NCI-H1436 treated with DMSO at 0.1 percent for 48 hours (cell line): Measurements from ENCODE around the gene COL8A1.

Experiments
- DNase-seq: peaks from one replicate; lab custom pipeline; 2025; lab: John Stamatoyannopoulos, UW

COL8A1 gene

DNA sequence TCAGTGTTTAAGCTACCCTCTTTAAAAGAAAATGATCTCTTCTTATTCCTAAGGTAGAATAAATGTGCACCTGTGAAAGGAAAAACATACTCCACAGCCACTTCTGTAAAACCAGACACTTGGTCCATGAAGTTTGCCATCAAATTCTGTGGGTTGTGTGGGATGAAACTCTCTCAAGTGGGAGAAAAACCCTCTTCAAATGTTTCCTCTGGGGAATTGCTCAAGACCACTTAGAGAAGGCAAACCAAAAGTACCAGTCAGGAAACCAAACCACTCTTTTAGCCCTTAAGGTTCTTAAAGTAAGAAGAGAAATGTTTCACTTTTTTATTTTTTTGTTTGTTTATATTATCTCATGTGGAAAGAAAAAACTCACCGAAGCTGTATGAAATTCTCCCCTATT lies 1.2 kb downstream of the COL8A1 start:
- DNase-seq, result no peak

DNA sequence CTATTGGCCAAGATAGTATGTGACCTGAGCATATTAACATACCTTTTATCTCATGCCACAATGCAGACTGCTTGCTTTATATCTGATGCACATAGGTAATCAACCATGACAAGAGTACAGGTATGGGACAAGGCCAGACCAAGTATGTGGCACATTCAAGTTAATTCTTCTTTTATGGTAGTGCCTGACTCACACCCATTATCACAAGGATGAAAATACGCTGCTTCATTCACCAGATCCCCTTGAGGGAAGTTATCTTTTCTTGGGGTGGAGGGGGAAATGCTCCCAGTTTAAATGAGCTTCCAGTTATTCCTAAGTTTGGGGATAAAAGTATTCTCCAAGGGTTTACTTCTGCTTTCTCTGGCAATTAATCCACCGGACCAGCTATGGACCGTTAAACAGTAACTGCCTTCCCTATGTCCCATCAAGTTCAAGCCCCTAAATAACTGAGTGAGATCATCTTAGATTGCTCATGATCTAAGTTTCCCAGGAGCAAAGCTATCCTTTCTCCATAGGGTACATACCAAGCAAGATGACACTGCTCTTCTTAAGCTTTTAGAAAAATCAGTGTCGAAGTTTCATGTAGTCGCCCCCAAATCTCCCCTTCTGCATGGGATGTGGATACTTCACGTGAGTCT lies 1.9 kb downstream of the COL8A1 start:
- no peak for DNase-seq

DNA sequence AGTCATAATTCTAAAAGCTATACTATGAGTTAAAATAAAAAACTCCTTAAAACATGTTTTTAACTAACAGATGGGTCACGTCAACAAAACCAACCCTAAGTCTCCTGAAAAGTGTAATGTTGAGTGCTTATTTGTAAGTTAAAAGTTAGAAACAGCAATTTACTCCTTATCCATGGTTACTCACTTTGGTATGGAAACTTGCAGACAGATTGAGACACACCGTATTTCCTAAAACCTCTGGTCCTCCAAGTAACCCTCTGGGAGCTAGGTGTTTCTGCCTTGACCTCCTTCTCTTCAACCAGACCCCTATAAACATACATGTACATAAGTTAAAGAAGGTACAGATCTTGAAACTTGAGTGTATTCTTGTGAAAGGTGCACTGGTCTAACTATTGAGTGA lies 3.1 kb downstream of the COL8A1 start:
- no peak for DNase-seq

DNA sequence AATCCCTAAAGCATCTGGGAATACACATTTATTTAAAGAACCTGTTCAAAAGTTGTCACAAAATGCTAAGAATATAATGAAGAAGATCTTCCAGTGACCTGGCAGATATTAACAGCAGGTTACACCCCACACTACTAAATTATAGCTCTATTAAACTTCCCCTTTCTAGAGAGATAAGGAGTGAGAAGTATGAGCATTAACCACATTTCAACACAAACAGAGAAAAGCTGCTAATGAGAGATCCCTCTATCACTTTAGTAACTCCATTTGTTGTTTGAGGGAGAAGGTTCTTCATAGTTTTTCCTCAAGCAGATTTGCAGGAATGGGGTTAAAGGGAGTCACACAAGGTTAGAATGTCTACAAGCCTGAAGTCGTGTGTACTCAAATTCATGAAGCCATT lies 3.6 kb downstream of the COL8A1 start:
- no peak for DNase-seq

DNA sequence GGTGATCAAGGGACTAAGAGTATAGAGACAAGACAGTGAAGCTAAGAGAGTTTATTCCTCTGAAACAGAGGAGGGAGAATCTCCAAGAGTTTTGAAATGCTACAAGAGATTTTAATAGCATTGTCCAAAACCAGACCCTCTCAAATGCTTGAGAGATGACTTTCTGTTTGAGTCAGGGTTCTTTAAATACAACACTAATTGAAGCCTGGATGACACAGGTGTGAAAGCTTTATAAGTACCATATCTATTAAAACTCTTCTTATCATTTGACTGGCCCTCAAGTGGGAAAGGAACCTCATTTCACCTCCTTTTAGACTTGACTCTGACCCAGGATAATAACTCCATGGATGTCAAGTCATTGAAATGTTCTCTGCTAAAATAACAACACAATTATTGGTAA lies 5.6 kb downstream of the COL8A1 start:
- DNase-seq, result no peak

DNA sequence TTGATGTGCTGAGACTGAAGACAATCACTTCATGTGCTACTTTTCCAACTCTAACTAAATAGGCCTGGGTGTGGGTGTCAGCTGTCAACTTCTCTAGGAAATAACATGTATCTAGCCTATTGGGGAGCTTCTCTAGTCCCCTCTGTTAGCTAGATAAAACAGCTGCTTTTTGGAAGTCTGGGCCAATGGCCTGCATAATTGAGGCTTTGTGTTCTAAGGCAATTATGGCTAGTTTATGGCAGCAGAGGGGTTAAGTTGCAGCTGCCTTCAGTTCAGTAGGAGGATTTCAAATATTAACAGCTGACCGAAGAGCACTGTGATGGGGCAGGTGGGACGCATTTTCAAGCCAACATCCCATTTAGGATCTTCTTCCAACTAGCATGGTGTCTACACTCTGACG lies 6.4 kb downstream of the COL8A1 start:
- no peak for DNase-seq

DNA sequence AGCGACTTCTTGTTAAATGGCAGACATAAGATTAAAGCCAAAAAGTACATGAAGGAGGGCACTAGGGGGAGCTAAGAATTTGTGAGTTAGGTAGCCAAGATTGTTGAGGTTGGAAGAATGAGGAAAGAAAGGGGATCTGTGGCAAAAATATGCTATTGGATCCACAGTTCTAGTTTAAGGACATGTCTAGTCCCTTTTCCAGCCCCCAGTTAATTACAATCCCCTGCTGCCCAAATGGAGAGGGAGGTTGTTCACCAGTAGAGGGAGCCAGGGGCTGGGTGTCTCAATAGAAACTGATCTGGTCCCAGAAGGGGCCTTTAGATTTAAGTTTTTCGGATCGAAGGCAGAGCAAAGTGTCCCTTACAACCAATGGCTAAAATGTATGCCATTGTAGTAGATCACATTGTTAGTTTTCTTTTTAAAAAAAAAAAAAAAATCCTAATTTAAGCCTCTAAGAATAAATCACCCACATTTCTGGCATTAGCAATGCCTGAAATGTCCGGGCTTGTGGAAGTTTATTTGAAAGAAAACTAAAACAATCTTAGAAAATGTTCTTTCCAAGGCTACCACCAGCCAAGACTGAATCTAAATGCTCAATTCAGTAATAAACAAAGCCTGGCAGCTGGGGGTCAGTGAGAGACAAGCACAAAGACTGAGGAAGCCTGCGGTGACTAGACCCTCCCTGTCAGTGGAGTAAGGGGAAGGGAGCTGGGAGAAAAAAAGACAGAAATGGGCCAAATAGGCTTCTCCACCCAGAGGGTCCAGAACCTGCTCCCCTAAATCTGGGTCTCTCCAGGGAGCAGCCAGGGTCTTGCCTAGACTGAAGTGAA lies 7.1 kb downstream of the COL8A1 start:
- no peak for DNase-seq

DNA sequence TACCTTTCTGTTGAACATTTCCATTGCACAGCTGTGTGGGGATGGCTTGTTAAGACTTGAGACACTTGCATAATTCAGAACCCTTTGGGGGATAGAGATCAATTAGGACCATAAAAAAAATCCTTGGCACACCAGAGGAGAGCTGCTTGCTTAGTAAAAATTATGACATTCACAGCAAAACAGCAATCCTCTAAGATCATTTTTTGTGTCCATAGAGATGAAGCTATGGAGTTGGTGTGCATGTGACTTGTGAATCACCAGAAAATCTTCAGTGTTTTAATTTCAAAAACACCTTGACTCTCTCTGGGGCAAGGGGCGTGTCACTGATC lies 7.7 kb downstream of the COL8A1 start:
- no peak for DNase-seq

DNA sequence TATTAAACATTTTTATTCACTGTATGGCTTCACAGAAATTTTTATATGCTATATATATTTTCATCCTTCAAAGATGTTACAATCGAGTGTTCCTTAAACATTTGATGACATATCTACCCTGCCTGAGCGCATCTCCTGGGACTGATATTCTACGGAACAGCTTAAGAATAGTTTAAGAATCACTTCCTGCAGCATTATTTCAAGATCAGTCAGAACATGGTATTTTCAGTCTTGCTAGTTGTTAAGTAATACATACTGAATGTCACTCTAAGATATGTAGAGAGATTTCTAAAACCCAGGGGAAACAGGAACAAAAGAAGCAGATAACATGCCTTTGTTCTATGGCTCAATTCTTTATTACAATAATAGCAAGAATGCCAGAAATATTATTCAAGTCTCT lies 8.7 kb downstream of the COL8A1 start:
- DNase-seq, result no peak

DNA sequence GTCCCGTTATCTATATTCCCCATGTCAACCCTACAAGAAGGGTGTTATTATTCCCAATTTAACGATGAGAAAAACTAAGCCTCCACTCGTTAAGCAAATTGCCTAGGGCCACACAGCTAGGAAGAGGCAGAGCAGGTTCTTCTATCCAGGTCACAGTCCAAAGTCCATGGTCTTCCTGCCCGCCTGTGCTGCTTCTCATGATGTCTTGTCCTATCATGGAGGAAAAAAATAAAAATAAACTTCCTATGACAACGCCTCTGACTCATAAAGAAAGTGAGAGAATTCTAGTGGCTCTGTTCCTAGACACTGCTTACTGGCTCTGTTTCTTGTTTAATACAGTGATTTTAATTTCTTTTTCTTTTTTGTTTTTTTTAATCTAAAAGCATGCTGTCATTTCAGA lies 9.7 kb downstream of the COL8A1 start:
- DNase-seq, result no peak

DNA sequence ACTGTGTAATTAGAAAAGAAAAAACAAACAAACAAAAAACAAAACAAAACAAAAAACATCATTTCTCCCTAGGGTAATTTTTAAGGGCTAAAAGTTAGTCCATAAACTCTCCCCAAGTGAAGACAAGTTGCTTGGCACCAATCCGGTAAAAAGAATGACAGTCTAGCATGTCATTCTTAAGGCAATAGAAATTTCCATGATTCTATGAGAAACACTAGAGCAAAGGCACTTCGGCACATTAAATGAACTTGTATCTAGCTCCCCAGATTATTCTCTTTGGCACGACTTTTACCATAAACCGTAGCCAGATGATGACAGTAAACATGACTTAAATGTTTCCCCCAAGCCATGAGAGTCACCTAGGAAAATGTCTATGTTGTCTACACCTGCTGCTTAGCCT lies 10.1 kb downstream of the COL8A1 start:
- no peak for DNase-seq

DNA sequence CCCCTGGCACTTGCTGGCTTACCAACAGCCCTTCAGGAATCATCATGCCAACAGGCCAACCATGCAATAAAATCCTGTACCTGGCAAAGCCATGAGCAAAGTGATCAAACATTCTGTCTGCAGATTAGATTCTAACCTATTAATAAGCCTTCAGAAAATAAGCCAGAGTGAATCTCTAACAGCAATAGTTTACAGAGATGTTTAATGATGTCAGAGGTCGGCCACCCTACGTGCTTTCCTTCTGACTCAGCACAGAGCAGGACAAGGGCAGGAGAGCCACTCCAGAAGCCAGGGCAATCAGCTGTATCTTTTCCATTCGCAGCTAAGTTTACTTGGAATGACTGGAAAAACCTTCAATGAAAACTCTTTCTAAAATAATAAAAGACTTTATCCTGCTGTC lies 13.1 kb downstream of the COL8A1 start:
- no peak for DNase-seq

DNA sequence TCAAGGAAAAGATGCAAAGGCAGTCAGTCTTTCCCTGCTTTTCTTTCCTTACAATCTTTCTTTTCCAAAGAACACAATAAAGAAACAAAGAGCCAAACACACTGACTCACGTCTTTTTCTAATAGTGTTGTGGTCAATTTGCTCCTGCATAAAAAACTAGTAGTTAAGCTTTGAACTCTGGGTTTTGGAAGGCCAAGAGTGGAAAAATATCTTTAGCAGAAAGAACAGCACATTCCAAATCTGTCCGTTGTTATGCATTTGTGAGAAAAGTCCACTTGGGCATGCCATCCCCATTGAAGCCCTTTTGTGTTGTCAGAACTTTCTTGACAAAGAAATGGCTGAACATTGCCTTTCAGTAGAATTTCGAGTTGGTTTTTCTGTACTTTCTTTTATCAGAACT lies 18.2 kb downstream of the COL8A1 start:
- no peak for DNase-seq

DNA sequence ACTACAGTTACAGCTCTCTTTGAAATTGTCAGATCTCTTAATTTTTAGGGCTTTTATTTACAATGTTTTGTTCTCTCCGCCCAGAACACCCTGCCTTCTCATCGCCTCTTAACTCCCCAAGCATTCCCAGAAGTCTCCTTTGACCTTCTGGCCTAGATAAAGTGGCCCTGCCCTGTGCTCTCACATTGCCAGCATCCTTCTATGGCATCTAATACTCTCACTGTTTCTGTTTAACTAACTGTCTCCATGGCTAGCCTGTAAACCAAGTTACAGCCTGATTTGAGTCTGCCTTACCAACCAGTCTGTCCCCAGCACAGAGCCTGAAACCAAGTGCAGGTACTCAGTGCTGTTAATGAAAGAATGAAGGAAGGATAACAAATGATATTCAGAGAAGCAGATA lies 19.9 kb downstream of the COL8A1 start:
- no peak for DNase-seq

DNA sequence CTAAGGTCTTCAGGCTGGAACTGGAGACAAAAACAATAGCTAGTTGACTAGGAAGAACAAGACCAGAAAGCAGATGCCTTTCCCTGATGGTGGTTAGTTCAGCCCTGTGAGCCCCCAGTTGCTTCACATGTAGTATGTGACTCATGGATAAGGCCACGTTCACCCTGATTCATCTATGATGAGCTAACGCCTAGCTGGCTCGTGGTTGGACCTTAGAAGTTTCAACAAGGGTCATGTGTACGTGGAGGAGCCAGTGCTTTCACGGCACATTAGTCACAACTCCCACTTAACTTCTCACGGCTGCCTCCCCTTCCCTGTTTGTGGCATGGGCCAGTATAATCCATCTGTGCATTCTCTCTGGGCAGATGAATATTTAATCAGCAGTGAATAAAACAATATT lies 20.6 kb downstream of the COL8A1 start:
- DNase-seq, result no peak

DNA sequence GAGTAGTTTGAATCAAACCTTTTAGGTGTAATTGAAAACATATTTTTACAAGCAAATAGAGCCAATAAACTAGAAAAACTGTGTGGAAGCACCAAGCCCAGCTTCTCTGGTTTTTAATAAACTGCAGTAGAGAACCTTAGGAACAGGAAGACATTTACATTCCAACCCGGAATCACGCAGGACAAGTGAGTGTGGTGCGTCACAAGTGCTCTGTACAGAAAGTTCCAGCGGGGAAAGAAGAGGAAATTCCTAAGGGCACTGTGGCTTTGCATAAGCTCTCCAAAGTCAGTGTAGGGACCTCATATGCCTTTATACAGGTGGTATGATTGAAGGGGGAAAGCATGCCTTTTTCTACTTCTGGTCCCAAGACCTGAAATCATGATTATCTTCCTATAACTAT lies 21.6 kb downstream of the COL8A1 start:
- no peak for DNase-seq

DNA sequence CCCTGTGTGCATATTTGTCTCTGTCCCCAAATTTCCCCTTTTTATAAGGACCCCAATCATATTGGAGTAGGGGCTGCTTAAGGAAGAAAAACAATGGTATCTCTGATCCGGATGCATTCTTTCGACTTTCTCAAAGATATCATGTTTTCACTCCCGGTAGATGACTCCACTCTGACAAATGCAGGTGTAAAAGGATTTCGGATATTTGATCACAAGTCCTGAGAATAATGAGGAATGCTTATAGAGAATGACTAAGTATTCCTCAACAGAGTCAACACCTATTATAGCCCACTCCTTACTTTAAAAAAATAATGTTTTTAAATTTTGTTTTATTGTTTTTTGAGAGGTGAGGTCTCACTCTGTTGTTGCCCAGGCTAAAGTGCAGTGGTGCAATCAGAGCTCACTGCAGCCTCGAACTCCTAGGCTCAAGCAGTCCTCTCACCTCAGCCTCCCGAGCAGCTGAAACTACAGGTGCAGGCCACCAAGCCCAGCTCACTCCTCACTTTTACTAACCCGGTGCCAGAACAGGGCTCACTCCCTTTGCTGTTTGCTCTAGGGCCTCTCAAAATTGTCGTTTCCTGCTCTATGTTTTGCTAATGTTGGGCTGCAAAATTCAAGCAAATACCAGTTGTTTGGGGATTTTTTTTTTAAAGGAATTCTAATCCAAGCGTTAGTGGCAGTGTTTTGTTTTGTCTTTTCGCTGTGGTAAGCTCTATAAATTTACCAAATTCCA lies 24.6 kb downstream of the COL8A1 start:
- DNase-seq, result no peak

DNA sequence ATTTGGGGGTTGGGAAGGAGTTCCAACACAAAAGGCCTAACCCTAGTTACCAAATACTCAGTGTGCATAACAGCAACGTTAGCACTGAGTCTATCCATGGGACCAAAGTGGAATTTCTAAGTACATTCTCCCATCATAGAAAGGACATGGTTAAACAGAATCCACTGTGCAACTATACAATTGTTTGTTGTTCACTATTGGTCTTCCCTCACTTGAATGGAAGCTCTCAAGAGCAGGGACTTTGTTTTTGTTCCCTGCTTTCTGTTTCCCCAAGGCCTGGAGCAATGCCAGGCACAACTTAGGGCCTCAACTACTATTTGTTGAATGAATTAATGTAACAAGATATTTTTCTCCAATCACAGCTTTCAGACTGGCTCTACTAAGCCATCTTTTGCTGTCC lies 25.6 kb downstream of the COL8A1 start:
- DNase-seq, result no peak

DNA sequence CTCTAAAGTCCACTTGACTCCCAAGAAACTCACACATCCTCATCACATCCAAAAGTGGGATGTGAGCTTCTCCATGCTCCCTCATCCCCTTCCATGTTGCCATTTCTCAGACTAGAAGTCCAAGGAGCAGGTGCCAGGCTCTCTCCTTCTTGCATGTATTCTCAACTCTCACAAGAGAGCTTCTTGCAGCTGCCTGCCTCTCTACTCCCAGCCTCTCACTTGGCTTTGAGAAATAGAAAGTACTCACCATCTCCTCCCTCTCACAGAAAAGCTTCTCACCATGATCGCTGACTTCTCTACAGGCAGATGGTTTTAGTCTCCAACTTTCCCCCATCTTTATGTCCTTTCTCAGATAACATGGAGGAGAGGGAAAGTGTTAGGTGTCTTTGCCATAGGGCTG lies 26.6 kb downstream of the COL8A1 start:
- DNase-seq, result no peak

DNA sequence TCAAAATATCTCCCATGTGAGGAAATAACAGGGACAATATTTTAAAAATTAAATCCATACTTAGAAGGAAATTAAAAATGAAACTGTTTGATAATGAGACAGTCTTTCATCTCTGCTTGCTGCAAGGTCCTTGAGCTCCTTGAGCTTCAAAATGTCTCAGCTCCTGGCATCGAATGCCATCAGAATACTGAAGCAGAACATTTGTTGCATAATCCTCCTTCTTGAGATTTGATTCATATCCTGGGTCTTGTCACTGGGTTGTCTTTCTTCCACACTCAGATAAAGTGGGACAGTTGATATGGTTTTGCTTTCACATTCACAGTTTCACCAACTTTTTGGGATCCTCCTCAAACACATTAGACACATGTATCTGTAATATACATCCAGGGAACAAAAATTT lies 27.8 kb downstream of the COL8A1 start:
- DNase-seq, result no peak

DNA sequence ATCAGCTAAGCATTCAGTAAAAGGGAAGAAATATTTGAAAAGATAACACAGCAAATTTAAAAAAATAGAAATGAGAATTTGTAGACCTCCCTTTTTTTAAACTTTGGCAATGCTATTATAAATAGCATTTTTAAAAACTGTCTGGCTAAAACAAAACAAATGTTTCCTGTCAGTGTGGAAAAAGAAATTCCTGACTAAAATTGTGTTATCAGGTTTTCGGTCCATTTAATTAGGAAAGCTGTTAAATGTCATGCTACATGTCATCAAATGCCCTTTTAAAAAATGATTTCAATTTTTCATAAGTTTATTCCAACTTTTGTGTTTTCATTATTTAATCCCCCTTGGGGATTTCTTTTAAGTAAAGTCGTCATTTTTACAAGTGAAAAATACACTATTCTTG lies 29.6 kb downstream of the COL8A1 start:
- no peak for DNase-seq

DNA sequence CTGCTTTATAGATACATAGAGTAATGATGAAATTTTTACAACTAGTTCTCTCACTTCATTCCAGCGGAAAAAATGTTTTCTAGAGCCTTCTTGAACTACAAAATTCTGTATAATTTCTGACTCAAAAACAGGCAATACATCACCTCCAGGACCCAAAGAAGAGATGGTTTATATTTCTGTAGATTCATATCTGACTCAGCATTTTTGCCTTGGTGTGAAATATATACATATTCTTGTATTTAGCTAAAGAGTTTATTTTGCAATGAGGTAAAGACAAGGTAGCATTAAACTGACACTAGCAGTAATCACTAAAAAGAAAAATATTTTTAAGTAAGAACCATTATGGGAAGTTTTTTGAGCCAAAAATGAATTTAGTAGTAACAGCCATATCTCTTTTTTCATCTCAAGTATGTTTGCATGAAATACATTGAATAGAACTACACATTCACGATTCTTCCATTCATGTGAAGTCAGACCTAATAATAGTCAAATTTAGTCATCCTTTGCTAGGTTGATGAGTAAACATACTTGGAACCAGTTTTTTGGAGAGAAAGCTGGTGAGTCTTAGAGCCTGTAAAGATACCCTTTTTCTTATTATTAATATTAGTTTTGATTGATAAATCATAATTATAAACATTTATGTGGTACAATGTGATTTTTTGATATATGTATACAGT lies 31.6 kb downstream of the COL8A1 start:
- DNase-seq, result no peak

DNA sequence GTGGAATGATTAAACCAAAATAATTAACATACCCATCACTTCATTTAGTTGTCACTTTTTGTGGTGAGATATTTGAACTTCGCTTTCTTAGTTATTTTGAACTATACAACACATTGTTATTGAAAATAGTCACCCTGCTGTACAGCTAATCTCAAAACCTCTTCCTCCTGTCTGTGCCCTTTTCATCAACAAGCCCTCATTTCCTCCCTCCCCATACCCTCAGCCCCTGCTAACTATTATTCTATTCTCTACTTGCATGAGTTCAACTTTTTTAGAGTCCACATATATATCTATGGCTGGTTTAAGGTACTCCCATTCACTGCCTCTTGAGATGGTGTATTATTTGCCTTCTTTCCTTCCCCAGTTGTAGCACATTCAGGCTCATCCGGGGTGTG lies 32.2 kb downstream of the COL8A1 start:
- no peak for DNase-seq
